Ishikawa (cell line): ENCODE results near the gene TC2N.

Source experiments
- CEBPB ChIP-seq: IDR thresholded peaks from 2 replicates; pipeline ENCODE4 v1.6.1; 2012
- FOXM1 ChIP-seq: IDR thresholded peaks from 2 replicates; pipeline ENCODE4 v1.6.1; 2012; ENCODE audit warnings: low read depth, borderline replicate concordance
- RAD21 ChIP-seq: IDR thresholded peaks from 2 replicates; pipeline ENCODE4 v1.6.1; 2012; ENCODE audit warnings: low read depth

GRCh38 chr14:91835197-91835919, 32.0 kb downstream of the TC2N start:
- TF ChIP-seq FOXM1 (no peak), RAD21 (no peak), CEBPB (no peak)
